Kidney (tissue), 14 donors: ENCODE measurements around the gene RGR. TPM values are rescaled to one million over a fixed set of nuclear protein-coding genes. Genes with fewer than 3 reads are reported as not detected.

Experiments
- DNase-seq, 5 donors: peaks; one replicate each; pipeline ENCODE4 v3.0.0-alpha.2; 2013 to 2020
- FAIRE-seq: peaks from 2 replicates; lab custom pipeline; 2012; peaks lifted over from hg19 to GRCh38; lab: Jason Lieb, UNC
- H3K27ac ChIP-seq, 2 donors: one replicate each; pipeline ENCODE4 v1.7.0; 2013; ENCODE audit warnings: low read depth in 2 of 2, low read length in 2 of 2, inconsistent platforms in 1 of 2
- H3K27me3 ChIP-seq: one replicate; pipeline ENCODE4 v1.7.1; 2013; ENCODE audit warnings: low read length, inconsistent platforms; ENCODE audit not compliant: control insufficient read depth, insufficient read depth
- H3K36me3 ChIP-seq, 3 donors: one replicate each; pipeline versions ENCODE4 v1.7.0 to v1.7.1; 2013; ENCODE audit warnings: low read length in 3 of 3, control low read depth in 1 of 3, inconsistent platforms in 1 of 3; ENCODE audit not compliant: insufficient read depth in 3 of 3, control insufficient read depth in 2 of 3
- H3K4me1 ChIP-seq, 3 donors: one replicate each; pipeline versions ENCODE4 v1.7.0 to v1.7.1; 2013; ENCODE audit warnings: low read length in 3 of 3, inconsistent platforms in 1 of 3, low read depth in 1 of 3; ENCODE audit not compliant: control insufficient read depth in 2 of 3, insufficient read depth in 2 of 3
- H3K4me3 ChIP-seq, 3 donors: one replicate each; pipeline versions ENCODE4 v1.7.0 to v1.8.1; 2013; ENCODE audit warnings: low read length in 3 of 3, control low read depth in 1 of 3, inconsistent platforms in 1 of 3
- H3K9ac ChIP-seq, 3 donors: one replicate each; pipeline versions ENCODE4 v1.7.0 to v1.7.1; 2013; ENCODE audit warnings: low read length in 3 of 3, control low read depth in 1 of 3, inconsistent platforms in 1 of 3
- H3K9me3 ChIP-seq, 3 donors: one replicate each; pipeline versions ENCODE4 v1.7.0 to v1.7.1; 2013; ENCODE audit warnings: low read length in 3 of 3, control low read depth in 1 of 3, inconsistent platforms in 1 of 3; ENCODE audit not compliant: control insufficient read depth in 2 of 3, insufficient read depth in 1 of 3
- intact Hi-C: fragments of 100-400 bp; cut with DNase I; formaldehyde crosslinking; loops from one replicate; pipeline ENCODE4 v1.11.1; 2022
- polyA plus RNA-seq: library from polyadenylated mRNA; stranded (reverse); fragments of 350-450 nt; fragmentation: Illumina TruSeq; extraction: RNeasy Lipid Tissue Mini Kit (QIAGEN cat#74804); gene quantifications from one replicate; pipeline ENCODE4 v1.2.3, GENCODE V29; 2014; ENCODE audit warnings: low read depth, low replicate concordance; ENCODE audit not compliant: insufficient read depth
- total RNA-seq: library from RNA; stranded (reverse); fragmentation: NEBNext Ultra II Directional; extraction: Animal tissue kit (Norgen Biotek cat#: 25700); gene quantifications from one replicate; pipeline ENCODE4 v1.2.1, GENCODE V29; 2021
- TF ChIP-seq, protein P1 (sequence below): IDR thresholded peaks from 3 replicates; pipeline ENCODE4 v1.5.1; 2012; ENCODE audit warnings: mild to moderate bottlenecking, moderate library complexity, borderline replicate concordance; ENCODE audit not compliant: insufficient read depth; ENCODE audit errors: extremely low read depth
- donor health status: control.
- donor health status: control.
- donor health status: control.
- donor health status: control.
- donor health status: control.
- donor health status: DM: yes; HTN: yes; CAD: no.
- donor health status: Normal renal cell carcinoma (clear cell type).

RGR gene
- total and polyA plus RNA-seq, 2 donors from 2014 or later = not detected

DNA sequence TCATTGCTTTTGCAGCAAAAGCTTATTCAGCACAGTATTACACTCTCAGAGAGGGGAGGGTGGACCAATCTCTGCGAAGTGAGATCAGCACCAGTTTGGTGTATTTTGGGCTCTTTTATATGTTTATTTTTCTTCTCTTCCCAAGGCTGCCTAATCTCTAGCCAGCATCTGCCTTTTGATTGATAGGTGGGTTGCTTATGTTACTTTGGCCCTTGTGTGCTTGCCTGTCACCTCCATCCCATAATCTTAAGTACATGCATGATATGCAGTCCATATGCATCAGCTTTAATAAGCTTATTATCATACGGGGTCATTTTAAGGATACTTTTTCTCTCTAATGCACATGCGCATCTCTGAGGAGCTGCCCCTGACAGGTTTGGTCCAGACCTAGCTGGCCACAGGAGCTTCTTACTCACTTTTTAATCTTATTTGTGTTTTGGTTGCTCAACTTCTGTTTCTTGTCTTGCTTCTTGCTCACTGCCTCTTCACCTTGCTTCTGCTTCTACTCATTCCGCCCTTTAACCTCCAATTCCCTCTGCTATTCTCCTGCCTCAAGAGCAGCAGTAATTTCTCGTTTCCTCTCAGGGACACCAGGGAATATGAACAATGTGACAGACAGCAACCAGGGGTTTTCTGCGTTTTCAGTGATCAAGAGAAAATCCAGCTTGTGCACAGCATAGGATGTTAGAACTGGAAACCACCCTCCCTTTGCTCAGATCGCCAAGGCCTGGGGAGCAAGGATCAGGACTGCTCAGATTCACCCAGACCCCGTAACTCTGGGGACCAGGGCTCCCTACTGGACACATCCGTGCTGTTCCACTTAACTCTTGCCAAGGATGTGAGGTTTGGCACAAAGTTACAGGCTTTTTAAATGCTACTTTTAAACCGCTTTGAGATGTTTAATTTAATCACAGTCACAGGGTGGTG is 10.0 kb downstream of the RGR start:
- H3K4me1 ChIP-seq = no peaks in the 10 kb centered on the region
- TF ChIP-seq, protein P1, sequence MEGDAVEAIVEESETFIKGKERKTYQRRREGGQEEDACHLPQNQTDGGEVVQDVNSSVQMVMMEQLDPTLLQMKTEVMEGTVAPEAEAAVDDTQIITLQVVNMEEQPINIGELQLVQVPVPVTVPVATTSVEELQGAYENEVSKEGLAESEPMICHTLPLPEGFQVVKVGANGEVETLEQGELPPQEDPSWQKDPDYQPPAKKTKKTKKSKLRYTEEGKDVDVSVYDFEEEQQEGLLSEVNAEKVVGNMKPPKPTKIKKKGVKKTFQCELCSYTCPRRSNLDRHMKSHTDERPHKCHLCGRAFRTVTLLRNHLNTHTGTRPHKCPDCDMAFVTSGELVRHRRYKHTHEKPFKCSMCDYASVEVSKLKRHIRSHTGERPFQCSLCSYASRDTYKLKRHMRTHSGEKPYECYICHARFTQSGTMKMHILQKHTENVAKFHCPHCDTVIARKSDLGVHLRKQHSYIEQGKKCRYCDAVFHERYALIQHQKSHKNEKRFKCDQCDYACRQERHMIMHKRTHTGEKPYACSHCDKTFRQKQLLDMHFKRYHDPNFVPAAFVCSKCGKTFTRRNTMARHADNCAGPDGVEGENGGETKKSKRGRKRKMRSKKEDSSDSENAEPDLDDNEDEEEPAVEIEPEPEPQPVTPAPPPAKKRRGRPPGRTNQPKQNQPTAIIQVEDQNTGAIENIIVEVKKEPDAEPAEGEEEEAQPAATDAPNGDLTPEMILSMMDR = no peak
- no peak overlapping the region for H3K4me3 ChIP-seq
- DNase-seq (no peak), FAIRE-seq (no peak)
- no peaks in the 10 kb centered on the region for H3K9me3 ChIP-seq
- no peak overlapping the region for H3K9ac ChIP-seq
- H3K27ac ChIP-seq = no peak overlapping the region
- H3K27me3 ChIP-seq = no peaks in the 10 kb centered on the region
- intact Hi-C loops = no loop called here
- no peaks in the 10 kb centered on the region for H3K36me3 ChIP-seq

DNA sequence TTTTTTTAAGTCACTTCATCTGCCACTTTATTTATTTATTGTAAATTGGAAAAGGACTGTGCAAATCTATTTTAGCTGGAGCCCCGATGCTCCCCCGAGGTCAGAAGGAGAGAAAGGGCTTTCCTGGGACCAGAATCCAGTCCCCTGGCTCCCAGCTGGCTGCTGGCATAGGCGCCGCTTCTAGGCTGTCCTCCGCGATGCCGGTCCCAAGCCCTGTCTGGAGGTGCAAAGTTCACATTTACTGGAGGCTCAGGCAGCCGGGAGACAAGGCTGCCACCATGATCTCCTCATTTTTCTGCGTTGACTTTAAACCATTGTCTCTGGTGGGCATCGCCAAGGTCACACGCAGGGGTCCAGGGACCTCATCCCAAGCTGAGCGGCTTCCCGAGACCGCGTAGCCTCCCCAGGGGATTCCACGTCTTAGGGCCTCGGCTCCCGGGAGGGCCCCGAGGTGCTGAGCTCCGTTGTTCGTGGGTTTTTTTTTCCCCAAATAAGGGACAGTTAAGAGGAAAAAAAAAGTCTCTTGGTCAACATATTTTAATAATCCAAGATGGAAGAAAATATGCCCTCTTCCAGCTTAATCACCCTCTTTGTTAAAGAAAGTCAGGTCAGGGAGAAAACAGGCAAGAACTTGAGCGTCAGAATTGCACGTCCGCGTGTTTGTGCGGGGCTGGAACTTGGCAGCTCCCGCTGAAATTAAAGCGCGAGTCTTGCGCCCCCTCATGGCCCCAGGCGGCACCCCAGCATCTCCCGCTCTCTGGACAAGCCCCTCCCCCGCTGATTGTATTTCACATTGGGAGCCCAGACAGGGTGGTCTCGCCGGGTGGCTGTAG is 11.9 kb downstream of the RGR start:
- Histone ChIP-seq H3K27me3 (no peaks in the 10 kb centered on the region), H3K9ac (no peak overlapping the region), H3K4me3 (no peak overlapping the region), H3K9me3 (no peaks in the 10 kb centered on the region), H3K27ac (no peak overlapping the region), H3K4me1 (no peaks in the 10 kb centered on the region), H3K36me3 (no peaks in the 10 kb centered on the region)
- no peak for FAIRE-seq
- intact Hi-C loops = no loop called here
- TF ChIP-seq, protein P1 = no peak
- peak in 4 of 5 donors; percentile 53 to 59 (median 57) for DNase-seq

DNA sequence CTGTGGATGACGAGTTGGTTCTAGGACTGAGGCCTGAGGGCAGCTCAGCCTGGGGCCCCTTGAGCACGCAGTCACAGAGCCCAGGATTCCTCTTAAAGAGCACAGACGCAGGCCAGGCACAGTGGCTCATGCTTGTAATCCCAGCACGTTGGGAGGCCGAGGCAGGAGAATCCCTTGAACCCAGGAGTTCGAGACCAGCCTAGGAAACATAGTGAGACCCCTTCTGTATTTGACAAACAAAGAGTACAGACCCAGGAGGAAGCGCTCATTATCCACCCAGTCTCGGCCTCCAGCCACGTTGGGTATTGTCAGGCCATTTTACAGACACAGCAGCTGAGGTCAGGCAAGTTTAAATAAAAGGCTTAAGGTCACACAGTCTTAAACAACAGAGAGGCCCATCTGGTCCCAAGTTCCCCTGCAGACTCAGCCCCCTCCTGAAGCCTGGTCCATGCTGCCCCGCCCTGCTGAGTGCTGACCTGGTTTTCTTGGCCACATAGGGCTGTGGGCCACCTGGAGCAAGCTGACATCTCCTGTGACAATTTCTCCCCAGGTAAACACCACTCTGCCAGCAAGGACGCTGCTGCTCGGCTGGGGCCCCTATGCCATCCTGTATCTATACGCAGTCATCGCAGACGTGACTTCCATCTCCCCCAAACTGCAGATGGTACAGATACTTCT is 12.6 kb downstream of the RGR start:
- no peak overlapping the region for H3K4me3 ChIP-seq
- no peak for FAIRE-seq

More for the DNA sequence above, 12.6 kb downstream of the RGR start:
- H3K36me3 ChIP-seq = no peaks in the 10 kb centered on the region
- H3K27me3 ChIP-seq = no peaks in the 10 kb centered on the region
- intact Hi-C loops = no loop called here
- H3K4me1 ChIP-seq = no peaks in the 10 kb centered on the region
- DNase-seq = no peak
- no peaks in the 10 kb centered on the region for H3K9me3 ChIP-seq
- no peak overlapping the region for H3K9ac ChIP-seq
- H3K27ac ChIP-seq = no peak overlapping the region
- TF ChIP-seq, protein P1 = no peak
